ENCODE data around the gene PGA4. TPM values are rescaled to one million over a fixed set of nuclear protein-coding genes. Genes with fewer than 3 reads are reported as not detected.

Gene PGA4
- total RNA-seq, 1 donor from 2014 or later = not detected

GRCh38 chr11:61270354-61271076 lies 48.4 kb downstream of the PGA4 start:
- DNase-seq (ENCODE audit: low read depth) = peak; percentile 28
- H3K27me3 ChIP-seq (ENCODE audit: control insufficient read depth, insufficient read depth, low read length) = no peaks in the 10 kb centered on the region
- TF ChIP-seq CTCF (IDR thresholded peaks at IDR 0.05; ENCODE audit: insufficient read depth, low read length, poor library complexity, severe bottlenecking) = no peak
- no peak overlapping the region for H3K4me3 ChIP-seq (ENCODE audit: low read depth, low read length)
- H3K36me3 ChIP-seq (ENCODE audit: control insufficient read depth, insufficient read depth, low read length) = no peaks in the 10 kb centered on the region

GRCh38 chr11:61272731-61273130 lies 50.6 kb downstream of the PGA4 start:
- peaks cover 2% of the 10 kb centered on the region for H3K27me3 ChIP-seq (ENCODE audit: control insufficient read depth, insufficient read depth, low read length)
- no peaks in the 10 kb centered on the region for H3K36me3 ChIP-seq (ENCODE audit: control insufficient read depth, insufficient read depth, low read length)
- no peak overlapping the region for H3K4me3 ChIP-seq (ENCODE audit: low read depth, low read length)
- DNase-seq (ENCODE audit: low read depth) = no peak
- TF ChIP-seq CTCF (IDR thresholded peaks at IDR 0.05; ENCODE audit: insufficient read depth, low read length, poor library complexity, severe bottlenecking) = no peak

- Histone ChIP-seq H3K4me3 (ENCODE audit: low read depth, low read length) (no peak overlapping the region), H3K27me3 (ENCODE audit: control insufficient read depth, insufficient read depth, low read length) (peaks cover 2% of the 10 kb centered on the region), H3K36me3 (ENCODE audit: control insufficient read depth, insufficient read depth, low read length) (no peaks in the 10 kb centered on the region)
- TF ChIP-seq CTCF (IDR thresholded peaks at IDR 0.05; ENCODE audit: insufficient read depth, low read length, poor library complexity, severe bottlenecking) = no peak
- no peak for DNase-seq (ENCODE audit: low read depth)
Observed at GRCh38 chr11:61273178-61274078, 51.3 kb downstream of the PGA4 start.

GRCh38 chr11:61274084-61274483 lies 51.9 kb downstream of the PGA4 start:
- no peak for DNase-seq (ENCODE audit: low read depth)
- Histone ChIP-seq H3K4me3 (ENCODE audit: low read depth, low read length) (no peak overlapping the region), H3K27me3 (ENCODE audit: control insufficient read depth, insufficient read depth, low read length) (peaks cover 2% of the 10 kb centered on the region), H3K36me3 (ENCODE audit: control insufficient read depth, insufficient read depth, low read length) (no peaks in the 10 kb centered on the region)
- TF ChIP-seq CTCF (IDR thresholded peaks at IDR 0.05; ENCODE audit: insufficient read depth, low read length, poor library complexity, severe bottlenecking) = no peak

- no peak overlapping the region for H3K4me3 ChIP-seq (ENCODE audit: low read depth, low read length)
- H3K36me3 ChIP-seq (ENCODE audit: control insufficient read depth, insufficient read depth, low read length) = no peaks in the 10 kb centered on the region
- H3K27me3 ChIP-seq (ENCODE audit: control insufficient read depth, insufficient read depth, low read length) = peaks cover 2% of the 10 kb centered on the region
- no peak for TF ChIP-seq CTCF (IDR thresholded peaks at IDR 0.05; ENCODE audit: insufficient read depth, low read length, poor library complexity, severe bottlenecking)
- no peak for DNase-seq (ENCODE audit: low read depth)
Observed at GRCh38 chr11:61275191-61275590, 53.0 kb downstream of the PGA4 start.
